ENCODE results near the gene SLAIN2. TPM values are rescaled to one million over a fixed set of nuclear protein-coding genes. Genes with fewer than 3 reads are reported as not detected.

Gene SLAIN2
- total and polyA plus RNA-seq, 2 of the 4 experiments (the other 2 are of a cell fraction) = 23.3 to 53.0 TPM

GRCh38 chr4:48334236-48334635 lies 7.1 kb upstream of the SLAIN2 start:
- peaks cover 10% of the 10 kb centered on the region for H3K4me1 ChIP-seq (ENCODE audit: control insufficient read depth, insufficient read depth, low read length)
- no peak overlapping the region for H2AK5ac ChIP-seq (ENCODE audit: low read depth, low read length)
- dilution Hi-C loops (cut with HindIII; ENCODE audit: low sequenced_read_pairs, unreplicated experiment) = no loop called here
- H3K36me3 ChIP-seq (ENCODE audit: control insufficient read depth, insufficient read depth, low read length) = no peaks in the 10 kb centered on the region
- no peak overlapping the region for H2AK9ac ChIP-seq (replicated peaks; ENCODE audit: low read depth, low read length, poor library complexity)
- H3K79me1 ChIP-seq (ENCODE audit: low read depth in 1 of 2, low read length in 2 of 2) = peaks cover 5 to 14% of the 10 kb centered on the region in 2 experiments; a peak in 2 of 4 replicates
- peak overlapping the region; percentile 5; the same call in 1 of the 2 replicates for H2BK20ac ChIP-seq (ENCODE audit: low read depth, low read length)
- POLR2A ChIA-PET (ENCODE audit: unreplicated experiment) = no interaction called here
- no peak overlapping the region for H3K56ac ChIP-seq (ENCODE audit: extremely low read depth, insufficient read depth, low read length)
- WGBS, 2 experiments (ENCODE audit: extremely low coverage in 2 of 2, insufficient read length in 1 of 2) = 100% methylated on average over 2 of the region's 4 CpGs; no CpG with 5 or more reads in 1 of the 2 experiments
- no peak overlapping the region for H3K9ac ChIP-seq (ENCODE audit: low read depth, low read length)
- no peak overlapping the region for H3K18ac ChIP-seq (ENCODE audit: low read depth, low read length)
- ATAC-seq (ENCODE audit: low read depth) (no peak), DNase-seq (no peak)
- in situ Hi-C loops (cut with MboI; ENCODE audit: low sequenced_read_pairs) = no loop called here
- H2BK5ac ChIP-seq (ENCODE audit: low read depth, low read length, poor library complexity, severe bottlenecking) = no peak overlapping the region
- BruUV-seq (replicated peaks) = no TSS peak
- TF ChIP-seq CHD1 (IDR thresholded peaks at IDR 0.05; ENCODE audit: low read depth, low read length) = no peak
- intact Hi-C loops (cut with micrococcal nuclease) = no loop called here
- no peak overlapping the region for H3K4me2 ChIP-seq (ENCODE audit: low read depth, low read length)
- peak overlapping the region; percentile 20; the same call in 1 of the 2 replicates for H3K4ac ChIP-seq (ENCODE audit: low read depth, low read length)
- H3K14ac ChIP-seq (replicated peaks; ENCODE audit: low read depth, low read length) = no peak overlapping the region
- no peak overlapping the region for H2BK120ac ChIP-seq (ENCODE audit: low read depth, low read length)
- CTCF ChIA-PET = no interaction called here
- H4K20me1 ChIP-seq (ENCODE audit: insufficient read depth, low read length) = no peaks in the 10 kb centered on the region
- H4K8ac ChIP-seq (ENCODE audit: low read depth in 2 of 2, low read length in 2 of 2) = no peak overlapping the region
- peak overlapping the region; percentile 70; the same call in 1 of the 2 replicates for H4K91ac ChIP-seq (ENCODE audit: insufficient read depth, low read depth, low read length)
- H3K9me3 ChIP-seq (ENCODE audit: control insufficient read depth, insufficient read depth, low read length) = no peaks in the 10 kb centered on the region
- H3K4me3 ChIP-seq (ENCODE audit: insufficient read depth, low read depth, low read length) = no peak overlapping the region
- no peaks in the 10 kb centered on the region for H3K27me3 ChIP-seq (ENCODE audit: control insufficient read depth, insufficient read depth, low read length)
- no peak overlapping the region for H4K5ac ChIP-seq (ENCODE audit: low read depth, low read length)
- no peak overlapping the region for H2AFZ ChIP-seq (replicated peaks; ENCODE audit: low read length, poor library complexity)
- no peak overlapping the region for H3K27ac ChIP-seq (ENCODE audit: insufficient read depth, low read length)
- H3K9me1 ChIP-seq (ENCODE audit: insufficient read depth, low read length) = peaks cover 4% of the 10 kb centered on the region; the same call in 1 of the 2 replicates
- 0 out of 3 replicates have a peak overlapping the region, but pooled peaks have one; percentile 25 for H2BK15ac ChIP-seq (ENCODE audit: low read depth, low read length)
- no peak overlapping the region for H3K23ac ChIP-seq (ENCODE audit: low read depth, low read length)
